ENCODE results near the gene EREG.

- TF ChIP-seq POLR2A (IDR thresholded peaks at IDR 0.05) = no peak
- TF ChIP-seq, protein P1, sequence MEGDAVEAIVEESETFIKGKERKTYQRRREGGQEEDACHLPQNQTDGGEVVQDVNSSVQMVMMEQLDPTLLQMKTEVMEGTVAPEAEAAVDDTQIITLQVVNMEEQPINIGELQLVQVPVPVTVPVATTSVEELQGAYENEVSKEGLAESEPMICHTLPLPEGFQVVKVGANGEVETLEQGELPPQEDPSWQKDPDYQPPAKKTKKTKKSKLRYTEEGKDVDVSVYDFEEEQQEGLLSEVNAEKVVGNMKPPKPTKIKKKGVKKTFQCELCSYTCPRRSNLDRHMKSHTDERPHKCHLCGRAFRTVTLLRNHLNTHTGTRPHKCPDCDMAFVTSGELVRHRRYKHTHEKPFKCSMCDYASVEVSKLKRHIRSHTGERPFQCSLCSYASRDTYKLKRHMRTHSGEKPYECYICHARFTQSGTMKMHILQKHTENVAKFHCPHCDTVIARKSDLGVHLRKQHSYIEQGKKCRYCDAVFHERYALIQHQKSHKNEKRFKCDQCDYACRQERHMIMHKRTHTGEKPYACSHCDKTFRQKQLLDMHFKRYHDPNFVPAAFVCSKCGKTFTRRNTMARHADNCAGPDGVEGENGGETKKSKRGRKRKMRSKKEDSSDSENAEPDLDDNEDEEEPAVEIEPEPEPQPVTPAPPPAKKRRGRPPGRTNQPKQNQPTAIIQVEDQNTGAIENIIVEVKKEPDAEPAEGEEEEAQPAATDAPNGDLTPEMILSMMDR (IDR thresholded peaks at IDR 0.05) = no peak
Measured at GRCh38 chr4:74327762-74328161, 37.2 kb upstream of the EREG start.
